HG03442 (cell line): ENCODE results near the gene GRAMD2A.

Experiments
- ATAC-seq: cut with Tn5 transposase; IDR thresholded peaks from one replicate; pipeline ENCODE4 v1.9.1; 2021; ENCODE audit warnings: mild to moderate bottlenecking, moderate library complexity; ENCODE audit not compliant: unreplicated experiment

The GRAMD2A gene

DNA sequence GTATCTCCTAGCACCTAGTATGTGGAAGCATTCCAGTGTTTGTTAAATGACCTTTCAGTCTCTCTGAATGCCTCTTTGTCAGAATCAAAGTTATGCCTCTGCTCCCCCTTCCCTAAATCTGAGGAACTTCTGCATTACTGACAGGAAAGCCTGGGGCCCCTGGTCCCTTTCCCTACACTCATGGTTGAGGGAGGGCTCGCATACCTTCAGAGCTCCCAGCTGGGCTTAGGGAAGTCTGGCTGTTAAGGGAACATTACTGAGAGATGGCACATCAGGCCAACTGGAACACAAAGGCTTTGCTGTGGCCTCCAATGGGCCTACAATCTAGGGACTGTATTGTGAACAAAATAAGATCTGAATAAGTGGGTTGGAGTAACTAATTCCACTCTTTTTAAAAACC is 23.1 kb upstream of the GRAMD2A start:
- ATAC-seq = no peak

DNA sequence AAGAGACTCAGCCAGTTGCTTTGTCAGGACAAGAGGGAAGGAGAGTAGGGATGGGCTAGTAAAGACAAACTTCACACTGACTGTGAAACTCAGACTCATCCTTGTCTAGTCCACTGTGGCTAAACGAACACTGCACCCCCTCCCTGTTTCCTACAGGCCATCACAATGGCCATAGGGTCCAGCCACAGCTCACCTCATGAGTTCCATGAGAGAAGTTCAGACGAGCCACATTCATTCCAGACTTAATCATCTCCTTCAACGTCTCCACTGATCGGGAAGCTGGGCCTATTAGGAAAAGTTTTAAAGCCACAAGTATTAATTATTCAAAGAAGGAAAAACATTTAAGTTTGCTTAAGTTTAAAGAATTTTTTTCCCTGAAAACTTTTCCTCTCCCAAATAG is 19.6 kb upstream of the GRAMD2A start:
- ATAC-seq = no peak

DNA sequence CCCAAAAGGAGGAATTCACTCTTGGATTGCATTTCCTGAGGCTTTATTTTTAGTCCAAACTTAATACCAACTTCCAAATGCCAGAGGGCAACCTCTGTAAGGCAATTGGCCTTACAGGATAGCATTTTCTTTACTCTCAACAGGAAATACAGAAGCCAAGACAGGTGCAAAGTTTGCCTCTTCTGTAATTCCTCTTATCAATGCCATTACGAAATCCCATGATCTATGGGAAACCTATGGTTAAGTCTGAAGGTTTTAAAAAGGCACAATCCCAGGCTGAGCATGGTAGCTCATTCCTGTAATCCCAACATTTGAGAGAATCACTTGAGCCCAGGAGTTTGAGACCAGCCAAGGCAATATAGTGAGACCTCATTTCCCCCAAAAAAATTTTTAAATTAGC is 18.5 kb upstream of the GRAMD2A start:
- ATAC-seq = no peak

DNA sequence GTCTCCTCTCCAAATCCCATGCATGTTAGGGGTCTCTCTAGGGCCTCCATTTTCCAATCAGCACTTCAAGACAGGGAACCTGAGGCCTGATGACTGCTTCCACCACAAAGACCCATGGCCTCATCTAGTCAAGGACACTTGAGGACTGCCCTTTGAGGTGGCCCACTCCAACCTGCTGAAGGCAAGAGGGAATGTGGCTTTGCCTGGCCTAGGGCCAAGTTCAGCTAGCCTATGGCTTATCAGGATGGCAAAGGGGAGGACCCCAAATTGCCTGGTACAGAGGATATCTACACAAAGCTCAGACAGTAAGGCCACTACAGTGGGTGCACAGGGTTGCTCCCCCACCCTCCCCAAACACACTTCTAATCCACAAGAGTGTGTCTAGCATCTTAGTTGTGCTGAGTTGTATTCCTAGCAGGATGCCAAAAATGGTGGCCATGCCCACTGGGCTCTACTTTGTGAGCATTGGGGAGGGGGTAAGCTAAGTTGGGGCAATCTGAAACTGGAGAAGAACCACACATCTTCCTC is 10.0 kb upstream of the GRAMD2A start:
- no peak for ATAC-seq

DNA sequence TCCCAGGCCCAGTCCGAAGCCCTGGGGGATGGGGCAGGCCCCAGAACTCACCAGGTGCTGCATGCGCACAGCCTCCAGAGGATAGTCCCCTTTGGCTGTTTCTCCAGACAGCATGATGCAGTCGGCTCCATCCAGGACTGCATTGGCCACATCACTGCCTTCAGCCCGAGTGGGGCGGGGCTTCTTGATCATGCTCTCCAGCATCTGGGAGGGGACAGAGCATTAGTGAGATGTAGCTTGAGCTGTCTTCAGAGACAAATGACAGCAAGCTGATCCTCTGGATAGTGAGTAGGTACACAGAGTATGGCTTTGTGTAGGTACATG is 9.1 kb upstream of the GRAMD2A start:
- ATAC-seq = no peak

DNA sequence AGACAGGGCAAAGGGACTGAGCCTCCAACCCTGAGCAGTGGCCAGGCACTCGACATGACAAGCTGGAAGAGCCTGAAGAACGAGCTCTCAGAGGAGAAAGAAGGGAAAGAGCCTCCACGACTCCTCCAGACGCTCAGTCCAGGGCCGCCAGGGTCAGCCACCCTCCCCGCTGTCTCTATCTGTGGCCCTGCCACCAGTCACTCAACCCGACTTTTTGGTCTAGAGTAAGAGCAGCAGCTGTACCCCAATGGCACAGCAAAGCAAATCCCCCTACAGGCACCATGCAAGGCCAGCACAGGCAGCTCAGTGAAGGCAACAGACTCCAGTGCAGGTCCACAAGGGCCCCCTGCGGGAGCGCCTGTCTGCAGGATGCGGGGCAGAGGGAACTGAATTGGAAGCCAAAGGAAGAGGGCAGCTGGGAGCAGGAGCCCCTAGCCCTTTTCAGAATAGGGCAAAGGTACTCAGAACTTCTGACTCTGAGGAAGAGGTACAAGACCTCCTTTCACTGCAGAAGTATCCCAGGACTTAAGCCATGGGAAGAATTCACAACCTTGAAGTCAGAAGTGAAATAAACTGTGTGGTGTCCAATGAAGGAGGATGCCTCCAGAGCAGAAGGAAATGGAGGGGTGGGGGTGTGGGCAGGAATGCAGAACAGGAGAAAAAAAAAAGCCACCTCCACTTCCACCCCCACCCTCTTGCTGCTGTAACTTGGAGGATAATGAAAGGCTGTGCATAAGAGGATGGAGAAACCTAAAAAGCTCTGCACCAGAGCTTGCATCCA is 8.5 kb upstream of the GRAMD2A start:
- ATAC-seq = no peak

DNA sequence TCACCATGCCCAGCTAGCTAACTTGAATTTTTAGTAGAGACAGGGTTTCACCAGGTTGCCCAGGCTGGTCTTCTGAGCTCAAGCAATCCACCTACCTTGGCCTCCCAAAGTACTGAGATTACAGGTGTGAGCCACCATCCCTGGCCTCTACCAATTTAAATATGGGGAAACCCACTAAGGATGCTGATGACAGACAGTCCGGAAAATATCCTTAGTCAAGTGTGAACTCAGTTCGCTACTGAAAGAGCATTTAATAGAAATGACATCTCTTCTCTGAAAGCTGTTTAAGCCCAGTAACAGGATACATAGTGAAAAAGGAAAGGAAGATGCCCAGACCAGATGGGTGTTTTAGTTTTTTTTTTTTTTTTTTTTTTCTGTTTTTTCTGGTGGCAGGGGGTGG is 7.7 kb upstream of the GRAMD2A start:
- ATAC-seq = no peak

DNA sequence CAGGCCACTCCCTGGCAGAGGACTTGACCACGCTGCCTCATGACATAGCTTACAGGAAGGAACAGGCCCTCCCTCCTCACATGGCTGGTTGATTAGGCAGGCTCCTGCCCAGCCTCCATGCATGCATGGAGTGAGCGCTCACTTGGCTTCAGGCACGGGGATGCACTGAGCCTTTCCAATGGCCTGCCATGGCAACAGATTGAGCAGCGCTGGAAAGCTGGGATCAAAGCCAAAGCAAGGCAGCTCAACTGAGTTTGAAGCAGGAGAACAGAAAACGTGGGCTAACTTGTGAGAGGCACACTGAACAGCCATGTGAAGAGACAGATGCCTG is 5.9 kb upstream of the GRAMD2A start:
- ATAC-seq = no peak

DNA sequence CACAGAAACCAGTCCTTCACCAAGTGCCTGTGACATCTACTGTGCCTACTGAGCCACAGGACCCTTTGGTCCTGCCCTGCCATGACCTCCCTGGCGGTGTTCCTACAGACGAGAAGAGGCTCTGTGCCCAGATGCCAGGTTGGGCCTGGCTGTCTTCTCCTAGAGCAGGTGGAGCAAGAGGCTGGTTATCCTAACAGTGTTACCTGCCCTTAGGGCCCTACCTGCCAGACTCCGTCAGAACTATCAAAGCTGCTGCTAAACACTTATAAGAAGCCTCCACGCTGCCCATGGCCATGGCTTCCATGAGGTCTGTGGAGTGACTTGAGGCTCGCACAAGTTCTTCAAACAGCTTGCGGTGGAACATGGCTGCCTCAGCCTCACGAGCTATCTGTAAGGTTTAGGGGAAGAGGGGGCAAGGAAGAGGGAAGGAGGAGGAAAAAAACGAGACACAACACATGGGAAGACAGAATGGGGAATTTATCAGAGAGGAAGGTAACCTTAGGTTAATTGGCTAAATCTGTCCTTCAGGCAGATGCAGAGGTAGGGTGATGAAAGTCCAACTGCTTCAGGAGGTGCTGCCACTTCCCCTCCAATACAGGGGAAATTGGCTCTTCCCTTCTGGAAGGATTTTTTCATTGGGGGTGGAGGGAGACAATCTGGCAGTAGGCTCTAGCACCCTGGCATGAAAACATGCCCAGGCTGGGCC is 5.4 kb upstream of the GRAMD2A start:
- ATAC-seq = no peak

DNA sequence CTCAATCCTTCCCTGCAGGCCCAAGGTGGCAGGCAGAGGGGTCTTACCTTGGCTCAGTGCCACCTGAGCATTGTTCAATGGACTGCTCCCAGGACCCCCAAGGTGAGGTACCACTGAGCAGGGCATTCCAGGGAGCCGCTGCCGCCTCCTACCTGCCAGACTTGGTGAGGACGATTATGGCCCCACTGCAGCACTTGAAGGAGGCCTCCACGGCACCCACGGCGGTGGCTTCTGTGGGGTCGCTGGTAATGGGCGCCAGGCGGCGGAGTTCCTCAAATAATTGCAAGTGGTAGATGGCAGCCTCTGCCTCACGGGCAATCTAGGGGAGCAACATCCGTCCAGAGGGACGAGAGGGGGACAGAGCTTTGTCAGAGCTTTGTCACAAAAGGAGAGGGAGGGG is 4.7 kb upstream of the GRAMD2A start:
- no peak for ATAC-seq

DNA sequence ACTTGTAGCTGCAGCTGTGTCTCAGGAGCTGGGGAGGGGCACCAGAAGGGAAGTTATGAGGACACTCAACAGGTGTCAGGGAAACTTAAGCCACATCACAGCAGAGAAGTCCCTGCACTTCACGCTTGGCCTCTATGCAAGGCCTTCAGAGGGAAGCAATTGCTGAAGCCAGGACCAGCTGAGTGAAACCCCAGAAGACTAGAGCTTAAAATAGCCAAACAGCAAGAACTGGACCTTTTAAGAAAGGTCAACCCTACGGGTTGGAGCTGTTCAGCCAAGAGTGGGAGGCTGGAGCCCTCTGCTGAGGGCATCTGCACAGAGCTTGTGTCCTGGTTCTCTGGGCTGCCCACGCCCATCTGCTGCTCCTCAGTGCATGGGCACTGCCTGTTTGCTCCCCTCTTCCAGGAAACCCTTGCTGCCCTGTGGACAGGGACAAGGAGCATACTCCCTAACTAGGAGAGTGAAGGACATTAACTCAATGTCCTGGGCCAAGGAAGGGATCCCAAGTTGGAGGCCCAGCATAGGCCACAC is 3.9 kb upstream of the GRAMD2A start:
- ATAC-seq = no peak

DNA sequence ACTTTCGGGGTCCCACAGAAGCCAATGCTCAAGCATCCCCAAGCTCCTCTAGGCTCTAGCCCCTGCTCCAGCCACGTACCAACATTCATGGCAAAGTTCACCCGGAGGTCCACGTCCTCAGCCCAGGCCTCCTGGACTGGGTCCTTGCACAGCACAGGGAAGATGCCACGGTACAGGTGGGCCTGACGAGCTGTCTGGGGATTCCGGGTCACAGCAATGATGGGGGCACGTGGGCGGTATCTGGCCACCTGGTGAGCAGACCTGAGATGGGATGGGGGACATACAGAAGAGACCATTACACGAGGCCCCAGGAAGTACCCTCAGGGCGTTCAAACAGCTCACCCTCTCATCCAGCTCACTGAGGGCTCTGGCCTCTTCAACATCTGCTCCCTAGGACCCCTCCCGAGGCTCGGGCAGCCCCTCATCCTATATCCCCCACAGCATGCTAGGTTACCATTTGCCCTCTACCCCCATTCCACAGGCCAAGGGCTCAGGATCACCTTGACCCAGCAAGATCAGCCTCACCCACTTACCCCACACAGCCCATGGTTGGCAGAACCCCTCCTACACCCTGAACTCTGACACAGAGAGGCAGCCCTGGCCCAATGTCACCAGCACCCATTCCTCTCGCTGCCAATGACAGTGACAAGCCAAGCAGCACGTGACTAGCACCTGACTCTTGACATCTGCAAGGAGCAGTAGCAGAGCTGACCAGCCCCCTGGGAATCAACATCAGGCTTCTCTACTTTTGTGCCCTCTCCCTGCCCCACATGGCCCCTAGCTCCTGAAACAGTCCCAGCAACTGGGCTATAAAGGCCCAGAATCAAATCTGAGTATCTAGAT is 3.0 kb upstream of the GRAMD2A start:
- no peak for ATAC-seq

DNA sequence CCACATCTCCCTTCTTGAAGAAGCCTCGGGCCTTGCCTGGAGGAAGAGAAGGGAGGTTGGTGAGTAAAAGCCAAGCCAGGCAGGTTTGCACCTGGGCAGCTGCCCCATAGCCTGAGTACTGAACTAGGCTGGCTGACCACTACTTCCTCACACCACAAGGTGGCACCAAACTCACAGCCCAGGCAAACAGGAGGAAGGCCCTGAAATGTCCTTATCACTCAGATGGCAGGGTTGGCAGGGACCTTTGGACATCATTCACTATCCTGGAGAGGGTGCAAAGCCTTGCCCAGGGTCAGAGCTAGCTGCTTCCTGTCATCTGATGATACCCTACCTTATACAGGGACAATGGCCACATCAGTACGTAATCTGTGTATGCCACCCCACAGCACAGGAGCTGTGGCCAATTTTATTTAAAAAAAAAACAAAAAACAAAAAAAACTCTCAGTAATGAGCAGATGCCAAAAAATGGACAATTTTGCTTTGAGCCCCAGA is 2.2 kb upstream of the GRAMD2A start:
- no peak for ATAC-seq

DNA sequence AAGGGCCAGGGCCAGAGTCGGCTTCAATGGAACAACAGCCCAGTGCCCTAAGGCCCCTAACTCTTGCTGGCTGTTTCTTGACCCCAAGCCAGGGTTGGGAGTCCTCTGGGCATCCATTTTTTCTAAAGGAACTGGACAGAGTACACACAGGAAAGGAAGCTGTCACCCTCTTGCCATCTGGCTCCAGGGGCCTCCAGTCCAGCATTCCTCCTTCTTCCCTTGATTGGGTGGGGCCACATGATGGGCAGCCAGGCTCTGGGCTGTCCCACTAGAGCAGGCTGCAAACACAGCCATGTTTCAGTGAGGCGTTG is 1.6 kb upstream of the GRAMD2A start:
- no peak for ATAC-seq

DNA sequence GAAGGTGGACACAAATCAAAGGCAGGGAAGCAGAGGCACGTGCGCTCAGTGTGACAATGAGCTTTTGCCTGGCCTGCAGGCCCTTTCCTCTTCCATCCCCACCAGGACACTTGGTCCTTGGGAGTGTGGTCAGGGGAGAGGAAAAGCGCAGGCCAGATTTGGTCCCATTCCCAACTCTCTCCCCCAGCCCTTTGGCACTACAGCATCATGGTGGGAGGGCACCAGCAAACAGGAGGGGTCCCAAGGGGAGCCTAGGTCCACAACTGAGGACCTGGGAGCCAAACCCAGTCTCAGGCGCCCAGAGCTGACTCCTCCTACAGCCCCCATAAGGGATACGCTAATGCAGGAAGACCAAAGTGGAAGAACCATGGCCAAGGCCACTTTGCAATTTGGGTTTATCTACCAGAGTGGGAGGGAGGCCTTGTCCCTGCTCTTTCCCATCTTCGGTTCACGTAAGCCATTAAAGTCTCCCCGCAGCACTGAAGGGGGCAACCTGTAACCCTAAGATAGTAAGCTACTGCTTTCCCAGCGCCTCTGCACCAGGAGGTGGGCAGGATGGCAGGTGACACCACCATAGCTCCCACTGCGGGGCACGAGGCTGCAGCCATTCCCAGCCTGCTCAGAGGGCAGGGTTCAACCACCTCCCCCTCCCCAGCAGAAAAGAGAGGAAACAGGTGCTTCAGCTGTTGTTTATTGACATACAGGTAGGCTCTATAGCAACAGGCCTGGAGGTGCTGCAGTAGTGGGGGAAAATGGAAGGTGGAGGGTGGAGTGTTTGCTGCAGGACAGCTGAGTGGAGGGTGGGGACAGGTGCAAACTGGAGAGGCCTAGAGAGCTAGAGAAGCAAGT is 993 bp upstream of the GRAMD2A start:
- ATAC-seq = no peak

DNA sequence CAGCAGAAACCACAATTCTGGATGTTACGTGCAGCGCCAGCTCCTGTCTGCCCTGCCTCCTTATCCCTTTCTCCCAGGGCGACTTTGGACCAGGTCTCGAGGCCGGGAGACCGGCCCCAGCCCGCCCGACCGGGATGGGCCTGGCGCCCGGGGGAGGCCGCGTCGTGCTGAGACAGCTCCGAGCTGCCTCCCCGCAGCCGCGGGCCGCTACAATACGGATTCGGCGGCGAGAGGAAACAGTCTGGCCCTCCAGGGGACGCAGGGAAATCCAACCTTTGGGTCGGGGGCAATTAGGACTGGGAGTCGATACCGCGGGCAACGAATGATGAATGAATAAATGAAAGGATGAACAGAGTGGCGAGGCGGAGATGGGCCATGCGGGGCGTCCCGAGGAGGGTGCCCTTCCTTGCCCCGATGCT is 537 bp downstream of the GRAMD2A start:
- no peak for ATAC-seq

DNA sequence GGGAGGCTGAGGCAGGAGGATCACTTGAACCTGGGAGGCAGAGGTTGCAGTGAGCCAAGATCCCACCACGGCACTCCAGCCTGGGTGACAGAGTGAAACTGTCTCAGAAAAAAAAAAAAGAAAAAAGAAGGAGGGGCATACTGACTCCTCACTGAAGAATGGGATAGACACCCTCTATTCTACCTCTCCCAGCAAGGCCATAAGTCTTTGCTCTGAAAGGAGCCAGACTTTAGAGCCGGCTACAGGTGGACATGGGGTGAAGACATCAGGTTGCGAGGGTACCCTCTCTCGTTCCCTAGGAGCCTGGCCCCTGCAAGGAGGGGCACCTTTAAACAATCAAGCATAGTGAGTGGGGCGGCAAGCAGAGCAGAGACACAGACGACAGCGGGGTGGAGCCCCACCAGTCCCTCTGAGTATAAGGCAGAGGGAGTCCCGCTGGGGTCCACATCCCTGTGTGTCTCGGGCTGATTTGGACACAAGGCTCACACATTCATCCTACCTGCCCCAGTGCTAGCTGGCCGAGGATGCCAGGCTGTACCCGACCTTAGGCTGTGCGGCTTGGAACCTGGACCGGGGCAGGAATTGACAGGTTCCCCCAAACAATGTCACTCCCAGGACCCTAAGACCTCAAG is 1.1 kb downstream of the GRAMD2A start:
- no peak for ATAC-seq

DNA sequence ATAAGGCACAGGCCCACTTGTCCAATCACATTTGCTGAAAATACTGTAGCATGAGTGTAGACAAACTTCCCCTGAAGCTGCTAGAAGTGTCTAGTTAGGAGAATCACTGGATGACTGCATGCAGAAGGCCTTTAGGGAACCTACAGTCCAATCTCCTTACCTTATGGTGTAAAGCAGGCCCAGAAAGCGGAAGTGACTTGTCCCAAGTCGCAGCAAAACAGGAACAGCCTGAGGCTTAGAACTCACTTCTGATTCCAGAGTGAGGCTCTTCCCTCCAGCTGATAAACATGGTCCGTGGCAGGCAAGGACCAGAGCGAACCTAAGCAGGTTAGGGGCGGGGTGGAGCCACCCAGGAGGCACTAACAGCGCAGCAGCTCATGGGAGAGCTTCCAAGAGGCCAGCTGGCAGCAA is 2.5 kb downstream of the GRAMD2A start:
- ATAC-seq = no peak

DNA sequence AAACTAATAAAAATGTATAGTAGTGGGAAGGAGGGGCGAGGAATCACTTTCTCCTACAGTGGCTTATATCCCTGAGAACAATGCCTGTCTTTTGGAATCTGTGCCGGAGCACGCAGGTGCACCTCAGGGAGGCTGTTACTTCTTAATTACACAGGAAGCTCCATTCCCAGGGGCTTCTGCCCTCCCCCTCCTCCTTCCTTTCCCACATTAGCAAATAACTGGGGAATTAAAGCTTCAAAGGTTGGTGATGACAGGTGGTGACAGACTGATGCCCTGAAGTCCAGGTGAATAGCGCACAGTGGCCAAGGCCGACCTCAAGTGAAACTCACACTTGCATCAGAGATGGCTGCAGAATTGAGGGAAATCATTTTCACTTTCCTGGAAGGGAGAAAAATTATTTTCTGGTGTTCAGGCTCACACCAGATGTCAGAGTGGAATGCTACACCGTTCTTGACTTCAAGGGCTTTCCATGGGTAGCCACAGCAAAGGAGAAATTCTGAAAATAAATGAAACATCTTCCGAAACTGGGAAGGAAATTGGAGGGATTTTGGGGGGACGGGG is 3.7 kb downstream of the GRAMD2A start:
- ATAC-seq = no peak

DNA sequence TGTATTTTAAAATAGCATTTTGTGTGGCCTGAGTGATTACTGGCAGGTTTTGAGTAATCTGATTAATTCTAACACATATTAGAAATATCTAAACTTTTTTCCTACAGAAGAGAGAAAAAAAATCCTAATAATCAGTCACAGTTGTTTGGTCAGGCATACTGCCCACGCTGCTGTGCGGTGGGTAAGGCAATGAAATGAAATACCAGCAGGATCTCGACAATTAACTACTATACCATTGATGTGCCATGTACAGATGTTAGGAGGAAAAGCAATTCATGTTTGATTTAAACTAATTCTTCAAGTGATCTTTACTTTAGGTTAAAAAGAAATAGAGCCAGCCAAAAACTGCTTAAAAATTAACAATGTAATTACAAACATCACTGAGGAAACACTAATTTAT is 5.2 kb downstream of the GRAMD2A start:
- no peak for ATAC-seq
